Fibroblast of mammary gland (primary cell): ENCODE measurements around the gene OR13A1.
"Not testable (repeated sequence)": the region's sequence is repeated elsewhere in the genome, so short reads cannot be mapped to it uniquely, and the experiment has no call there.

Source experiments
- DNase-seq: peaks from one replicate; pipeline ENCODE4 v3.0.0-alpha.2; 2010; ENCODE audit warnings: low read depth
- H3K4me3 ChIP-seq: 2 replicates; pipeline ENCODE4 v1.5.1; 2011; ENCODE audit warnings: low read depth, mild to moderate bottlenecking, low read length, moderate library complexity; ENCODE audit not compliant: control insufficient read depth
- TF ChIP-seq, protein P1 (sequence below): conservative IDR thresholded peaks from 2 replicates; pipeline ENCODE4 v1.5.1; 2011; ENCODE audit warnings: low read depth, low read length, inconsistent platforms; ENCODE audit not compliant: control insufficient read depth, insufficient read depth

The OR13A1 gene, protein sequence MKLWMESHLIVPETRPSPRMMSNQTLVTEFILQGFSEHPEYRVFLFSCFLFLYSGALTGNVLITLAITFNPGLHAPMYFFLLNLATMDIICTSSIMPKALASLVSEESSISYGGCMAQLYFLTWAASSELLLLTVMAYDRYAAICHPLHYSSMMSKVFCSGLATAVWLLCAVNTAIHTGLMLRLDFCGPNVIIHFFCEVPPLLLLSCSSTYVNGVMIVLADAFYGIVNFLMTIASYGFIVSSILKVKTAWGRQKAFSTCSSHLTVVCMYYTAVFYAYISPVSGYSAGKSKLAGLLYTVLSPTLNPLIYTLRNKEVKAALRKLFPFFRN

DNA sequence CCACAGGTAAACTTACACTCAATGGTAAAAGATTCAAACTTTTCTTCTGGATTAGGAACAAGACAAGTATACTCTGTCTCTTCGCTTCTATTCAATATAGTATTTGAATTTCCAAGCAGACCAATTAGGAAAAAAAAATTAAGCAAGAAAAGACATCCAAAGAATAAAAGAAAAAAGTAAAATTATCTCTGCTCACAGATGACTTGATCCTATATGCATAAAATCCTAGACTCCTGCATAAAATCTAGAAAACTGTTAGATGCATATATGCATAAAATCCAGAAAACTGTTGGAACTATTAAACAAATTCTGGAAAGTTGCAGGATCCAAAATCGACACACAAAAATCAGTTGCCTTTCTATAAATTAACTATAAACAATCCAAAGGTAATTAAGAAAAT, at the start of gene OR13A1:
OR13A1 (minus strand) TSS at position 101 of the 400 bp plus-strand sequence. CDS start 11,186 bp downstream, outside the sequence.
- no peak for DNase-seq
- TF ChIP-seq, protein P1, sequence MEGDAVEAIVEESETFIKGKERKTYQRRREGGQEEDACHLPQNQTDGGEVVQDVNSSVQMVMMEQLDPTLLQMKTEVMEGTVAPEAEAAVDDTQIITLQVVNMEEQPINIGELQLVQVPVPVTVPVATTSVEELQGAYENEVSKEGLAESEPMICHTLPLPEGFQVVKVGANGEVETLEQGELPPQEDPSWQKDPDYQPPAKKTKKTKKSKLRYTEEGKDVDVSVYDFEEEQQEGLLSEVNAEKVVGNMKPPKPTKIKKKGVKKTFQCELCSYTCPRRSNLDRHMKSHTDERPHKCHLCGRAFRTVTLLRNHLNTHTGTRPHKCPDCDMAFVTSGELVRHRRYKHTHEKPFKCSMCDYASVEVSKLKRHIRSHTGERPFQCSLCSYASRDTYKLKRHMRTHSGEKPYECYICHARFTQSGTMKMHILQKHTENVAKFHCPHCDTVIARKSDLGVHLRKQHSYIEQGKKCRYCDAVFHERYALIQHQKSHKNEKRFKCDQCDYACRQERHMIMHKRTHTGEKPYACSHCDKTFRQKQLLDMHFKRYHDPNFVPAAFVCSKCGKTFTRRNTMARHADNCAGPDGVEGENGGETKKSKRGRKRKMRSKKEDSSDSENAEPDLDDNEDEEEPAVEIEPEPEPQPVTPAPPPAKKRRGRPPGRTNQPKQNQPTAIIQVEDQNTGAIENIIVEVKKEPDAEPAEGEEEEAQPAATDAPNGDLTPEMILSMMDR: no peak
- no peak within 1 kb of the TSS for H3K4me3 ChIP-seq

DNA sequence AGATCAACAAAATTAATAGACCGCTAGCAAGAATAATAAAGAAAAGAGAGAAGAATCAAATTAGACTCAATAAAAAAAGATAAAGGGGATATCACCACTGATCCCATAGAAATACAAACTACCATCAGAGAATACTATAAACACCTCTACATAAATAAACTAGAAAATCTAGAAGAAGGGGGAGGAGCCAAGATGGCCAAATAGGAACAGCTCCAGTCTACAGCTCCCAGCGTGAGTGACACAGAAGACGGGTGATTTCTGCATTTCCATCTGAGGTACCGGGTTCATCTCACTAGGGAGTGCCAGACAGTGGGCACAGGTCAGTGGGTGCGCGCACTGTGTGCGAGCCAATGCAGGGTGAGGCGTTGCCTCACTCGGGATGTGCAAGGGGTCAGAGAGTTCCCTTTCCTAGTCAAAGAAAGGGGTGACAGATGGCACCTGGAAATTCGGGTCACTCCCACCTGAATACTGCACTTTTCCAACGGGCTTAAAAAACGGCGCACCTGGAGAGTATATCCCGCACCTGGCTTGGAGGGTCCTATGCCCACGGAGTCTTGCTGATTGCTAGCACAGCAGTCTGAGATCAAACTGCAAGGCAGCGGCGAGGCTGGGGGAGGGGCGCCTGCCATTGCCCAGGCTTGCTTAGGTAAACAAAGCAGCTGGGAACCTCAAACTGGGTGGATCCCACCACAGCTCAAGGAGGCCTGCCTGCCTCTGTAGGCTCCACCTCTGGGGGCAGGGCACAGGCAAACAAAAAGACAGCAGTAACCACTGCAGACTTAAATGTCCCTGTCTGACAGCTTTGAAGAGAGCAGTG, 46.8 kb upstream of the OR13A1 start:
- not testable (repeated sequence) for H3K4me3 ChIP-seq, DNase-seq

DNA sequence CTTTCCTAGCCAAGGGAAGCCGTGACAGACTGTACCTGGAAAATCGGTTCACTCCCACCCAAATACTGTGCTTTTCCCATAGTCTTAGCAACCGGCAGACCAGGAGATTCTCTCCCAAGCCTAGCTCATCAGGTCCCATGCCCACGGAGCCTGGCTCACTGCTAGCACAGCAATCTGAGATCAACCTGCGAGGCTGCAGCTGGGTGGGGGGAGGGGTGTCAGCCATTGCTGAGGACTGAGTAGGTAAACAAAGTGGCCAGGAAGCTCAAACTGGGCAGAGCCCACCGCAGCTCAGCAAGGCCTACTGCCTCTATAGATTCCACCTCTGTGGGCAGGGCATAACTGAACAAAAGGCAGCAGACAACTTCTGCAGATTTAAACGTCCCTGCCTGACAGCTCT, 43.6 kb upstream of the OR13A1 start:
- not testable (repeated sequence) for DNase-seq, H3K4me3 ChIP-seq

DNA sequence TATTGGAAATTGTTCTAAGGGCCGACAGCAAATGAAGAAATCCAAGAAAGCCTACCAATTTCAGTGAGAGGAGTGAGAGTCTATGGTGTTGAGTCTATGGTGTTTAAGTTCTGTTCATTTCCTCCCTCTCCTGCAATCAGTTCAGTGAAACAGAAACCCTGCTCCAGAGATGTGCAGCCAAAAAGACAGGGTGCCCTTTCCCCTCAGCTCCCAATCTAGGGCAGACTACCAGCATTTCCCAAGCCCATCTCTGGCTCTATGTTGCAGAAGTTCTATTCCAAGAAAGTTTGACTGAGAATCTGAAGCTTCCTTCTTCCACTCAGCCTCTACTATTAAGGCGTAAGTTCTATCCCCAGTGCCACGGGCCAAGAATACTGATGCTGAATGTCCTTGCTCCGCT, 40.1 kb upstream of the OR13A1 start:
- no peak overlapping the region for H3K4me3 ChIP-seq
- DNase-seq: no peak
- TF ChIP-seq, protein P1: no peak

DNA sequence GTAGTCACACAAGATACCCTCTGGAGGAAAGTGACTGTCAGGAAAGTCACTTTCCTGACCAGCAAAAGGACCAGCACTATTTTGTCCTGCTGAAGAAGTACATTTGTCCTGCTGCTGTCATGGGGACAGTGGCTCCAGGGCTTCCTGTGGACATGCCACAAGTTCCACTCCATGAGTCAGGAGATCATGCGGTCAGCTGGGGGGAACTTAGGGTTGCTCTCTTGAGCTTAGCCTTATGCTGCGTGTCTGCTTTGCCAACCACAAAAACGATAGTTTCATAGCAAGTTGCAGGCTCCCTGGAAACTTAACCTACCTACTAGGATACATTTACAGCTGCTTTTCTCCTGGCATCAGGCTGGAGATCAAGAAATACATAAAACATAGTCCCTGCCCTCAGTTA, 38.9 kb upstream of the OR13A1 start:
- TF ChIP-seq, protein P1: no peak
- no peak for DNase-seq
- H3K4me3 ChIP-seq: no peak overlapping the region

DNA sequence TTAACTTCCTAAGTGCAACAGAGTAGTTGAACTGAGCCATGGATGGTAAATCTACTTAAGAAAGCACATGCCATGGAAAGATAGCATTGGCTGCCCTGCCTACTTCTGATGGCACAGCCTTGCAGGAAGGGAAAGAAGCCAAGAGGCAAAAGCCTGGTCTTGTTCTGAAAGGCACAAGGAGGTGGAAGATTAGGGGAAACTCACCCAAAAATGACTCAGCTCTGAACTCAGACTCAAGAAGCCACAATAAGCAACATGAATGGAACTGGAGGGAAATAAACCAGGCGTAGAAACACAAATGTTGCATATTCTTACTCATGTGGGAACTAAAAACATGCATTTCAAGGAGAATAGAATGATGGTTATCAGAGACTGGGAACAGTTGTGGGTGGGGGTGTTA, 37.8 kb upstream of the OR13A1 start:
- TF ChIP-seq, protein P1: no peak
- DNase-seq: no peak

DNA sequence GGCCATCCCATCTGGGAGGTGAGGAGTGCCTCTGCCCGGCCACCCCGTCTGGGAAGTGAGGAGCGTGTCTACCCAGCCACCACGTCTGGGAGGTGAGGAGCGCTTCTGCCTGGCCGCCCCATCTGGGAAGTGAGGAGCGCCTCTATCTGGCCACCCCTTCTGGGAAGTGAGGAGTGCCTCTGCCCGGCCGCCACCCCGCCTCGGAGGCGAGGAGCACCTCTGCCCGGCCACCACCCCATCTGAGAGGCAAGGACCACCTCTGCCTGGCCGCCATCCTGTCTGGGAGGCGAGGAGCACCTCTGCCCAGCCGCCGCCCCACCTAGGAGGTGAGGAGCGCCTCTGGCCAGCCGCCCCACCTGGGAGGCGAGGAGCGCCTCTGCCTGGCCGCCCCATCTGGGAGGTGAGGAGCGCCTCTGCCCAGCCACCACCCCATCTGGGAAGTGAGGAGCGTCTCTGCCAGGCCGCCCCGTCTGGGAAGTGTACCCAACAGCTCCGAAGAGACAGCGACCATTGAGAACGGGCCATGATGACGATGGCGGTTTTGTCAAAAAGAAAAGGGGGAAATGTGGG, 32.9 kb upstream of the OR13A1 start:
- not testable (repeated sequence) for H3K4me3 ChIP-seq, DNase-seq

More for the DNA sequence above, 37.8 kb upstream of the OR13A1 start:
- H3K4me3 ChIP-seq: no peak overlapping the region

DNA sequence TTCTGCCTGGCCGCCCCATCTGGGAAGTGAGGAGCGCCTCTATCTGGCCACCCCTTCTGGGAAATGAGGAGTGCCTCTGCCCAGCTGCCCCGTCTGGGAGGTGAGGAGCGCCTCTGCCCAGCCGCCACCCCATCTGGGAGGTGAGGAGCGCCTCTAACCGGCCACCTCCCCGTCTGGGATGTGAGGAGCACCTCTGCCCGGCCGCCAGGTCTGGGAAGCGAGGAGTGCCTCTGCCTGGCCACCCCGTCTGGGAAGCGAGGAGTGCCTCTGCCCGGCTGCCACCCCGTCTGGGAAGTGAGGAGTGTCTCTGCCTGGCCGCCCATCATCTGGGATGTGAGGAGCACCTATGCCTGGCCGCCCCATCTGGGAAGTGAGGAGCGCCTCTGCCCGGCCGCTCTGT, 32.1 kb upstream of the OR13A1 start:
- not testable (repeated sequence) for H3K4me3 ChIP-seq, DNase-seq

DNA sequence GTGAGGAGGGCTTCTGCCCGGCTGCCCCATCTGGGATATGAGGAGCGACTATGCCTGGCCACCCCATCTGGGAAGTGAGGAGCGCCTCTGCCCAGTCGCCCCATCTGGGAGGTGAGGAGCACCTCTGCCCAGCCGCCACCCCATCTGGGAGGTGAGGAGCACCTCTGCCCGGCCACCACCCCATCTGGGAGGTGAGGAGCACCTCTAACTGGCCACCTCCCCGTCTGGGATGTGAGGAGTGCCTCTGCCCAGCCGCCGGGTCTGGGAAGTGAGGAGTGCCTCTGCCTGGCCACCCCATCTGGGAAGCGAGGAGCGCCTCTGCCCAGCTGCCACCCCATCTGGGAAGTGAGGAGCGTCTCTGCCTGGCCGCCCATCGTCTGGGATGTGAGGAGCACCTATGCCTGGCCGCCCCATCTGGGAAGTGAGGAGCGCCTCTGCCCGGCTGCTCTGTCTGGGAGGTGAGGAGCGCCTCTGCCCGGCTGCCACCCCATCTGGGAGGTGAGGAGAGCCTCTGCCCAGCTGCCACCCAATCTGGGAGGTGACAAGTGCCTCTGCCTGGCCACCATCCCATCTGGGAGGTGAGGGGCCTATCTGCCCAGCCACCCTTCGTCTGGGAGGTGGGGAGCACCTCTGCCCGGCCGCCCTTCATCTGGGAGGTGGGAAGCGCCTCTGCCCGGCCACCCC, 31.4 kb upstream of the OR13A1 start:
- not testable (repeated sequence) for DNase-seq, H3K4me3 ChIP-seq

DNA sequence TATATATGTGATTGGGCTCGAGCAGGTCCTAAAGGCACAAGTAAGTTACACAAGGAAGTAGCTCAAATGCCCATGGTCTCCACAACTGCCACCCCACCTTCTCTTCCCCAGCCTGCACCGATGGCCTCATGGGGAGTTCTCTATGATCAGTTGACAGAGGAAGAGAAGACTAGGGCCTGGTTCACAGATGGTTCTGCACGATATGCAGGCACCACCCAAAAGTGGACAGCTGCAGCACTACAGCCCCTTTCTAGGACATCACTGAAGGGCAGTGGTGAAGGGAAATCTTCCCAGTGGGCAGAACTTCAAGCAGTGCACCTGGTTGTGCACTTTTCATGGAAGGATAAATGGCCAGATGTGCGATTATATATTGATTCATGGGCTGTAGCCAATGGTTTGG, 25.0 kb upstream of the OR13A1 start:
- DNase-seq, H3K4me3 ChIP-seq: not testable (repeated sequence)
